Right atrium auricular region (tissue), 2 donors: ENCODE results near the gene HCN2. TPM values are rescaled to one million over a fixed set of nuclear protein-coding genes. Genes with fewer than 3 reads are reported as not detected.

Experiments used
- DNase-seq: peaks from one replicate; pipeline ENCODE4 v3.0.0-alpha.2; 2019; ENCODE audit warnings: low spot score
- H3K27ac ChIP-seq, 2 donors: fragments of 200-600 bp; sonication (generic); 1 replicate in 1 of 2; 2 replicates in 1 of 2; pipeline ENCODE4 v1.5.1; 2016 to 2019
- H3K27me3 ChIP-seq, 2 donors: fragments of 200-600 bp; sonication (generic); one replicate each; pipeline versions ENCODE4 v1.5.1 to v1.6.0; 2017 to 2019
- H3K36me3 ChIP-seq: fragments of 200-600 bp; sonication (generic); one replicate; pipeline ENCODE4 v1.5.1; 2016
- H3K4me1 ChIP-seq, 2 donors: fragments of 200-600 bp; sonication (generic); one replicate each; pipeline versions ENCODE4 v1.5.1 to v1.6.0; 2017 to 2019
- H3K4me3 ChIP-seq, 2 donors: fragments of 200-600 bp; sonication (generic); 1 replicate in 1 of 2; 2 replicates in 1 of 2; pipeline ENCODE4 v1.5.1; 2017 to 2019; ENCODE audit warnings: mild to moderate bottlenecking in 1 of 2, moderate library complexity in 1 of 2
- H3K9me3 ChIP-seq, 2 donors: fragments of 200-600 bp; sonication (generic); one replicate each; pipeline ENCODE4 v1.5.1; 2019
- CTCF ChIP-seq, 2 donors: fragments of 200-600 bp; sonication (generic); IDR thresholded peaks; one replicate each; pipeline ENCODE4 v1.5.1; 2019; ENCODE audit warnings: antibody characterized with exemption in 2 of 2
- total RNA-seq, 2 donors: library from RNA; depleted of rRNA; stranded (reverse); fragments of >200 nt; gene quantifications; one replicate each; pipeline ENCODE4 v1.1.0, GENCODE V29; 2016

Gene HCN2
- total RNA-seq, 2 donors from 2014 or later = 1.4 to 11.1 TPM

GRCh38 chr19:591099-591958 is 1.6 kb downstream of the HCN2 start:
- H3K27ac ChIP-seq = no peak overlapping the region
- H3K4me1 ChIP-seq = peaks cover 0 to 23% of the 10 kb centered on the region in 2 donors
- peaks cover 0 to 26% of the 10 kb centered on the region in 2 donors for H3K27me3 ChIP-seq
- peak overlapping the region in 1 of 2 donors; percentile 40 for H3K4me3 ChIP-seq
- H3K36me3 ChIP-seq = no peaks in the 10 kb centered on the region
- no peak for DNase-seq
- no peak for TF ChIP-seq CTCF (IDR thresholded peaks at IDR 0.05)
- no peaks in the 10 kb centered on the region for H3K9me3 ChIP-seq

- no peak overlapping the region for H3K27ac ChIP-seq
- peaks cover 0 to 23% of the 10 kb centered on the region in 2 donors for H3K4me1 ChIP-seq
- peaks cover 0 to 26% of the 10 kb centered on the region in 2 donors for H3K27me3 ChIP-seq
- DNase-seq = no peak
- no peak for TF ChIP-seq CTCF (IDR thresholded peaks at IDR 0.05)
- H3K4me3 ChIP-seq = no peak overlapping the region
- no peaks in the 10 kb centered on the region for H3K36me3 ChIP-seq
- no peaks in the 10 kb centered on the region for H3K9me3 ChIP-seq
These were observed 2.4 kb downstream of the HCN2 start for GRCh38 chr19:592101-592500.

- H3K4me1 ChIP-seq = peaks cover 0 to 21% of the 10 kb centered on the region in 2 donors
- no peaks in the 10 kb centered on the region for H3K9me3 ChIP-seq
- H3K27ac ChIP-seq = no peak overlapping the region
- TF ChIP-seq CTCF (IDR thresholded peaks at IDR 0.05) = no peak
- DNase-seq = no peak
- H3K4me3 ChIP-seq = no peak overlapping the region
- H3K27me3 ChIP-seq = peaks cover 0 to 26% of the 10 kb centered on the region in 2 donors
- H3K36me3 ChIP-seq = no peaks in the 10 kb centered on the region
These were observed 3.4 kb downstream of the HCN2 start for GRCh38 chr19:593055-593454.

GRCh38 chr19:593505-593904 is 3.8 kb downstream of the HCN2 start:
- no peak for DNase-seq
- H3K27me3 ChIP-seq = peaks cover 0 to 24% of the 10 kb centered on the region in 2 donors

GRCh38 chr19:594265-594870 is 4.7 kb downstream of the HCN2 start:
- Histone ChIP-seq H3K36me3 (no peaks in the 10 kb centered on the region), H3K4me1 (peaks cover 0 to 8% of the 10 kb centered on the region in 2 donors), H3K27ac (no peak overlapping the region), H3K4me3 (no peak overlapping the region), H3K9me3 (no peaks in the 10 kb centered on the region), H3K27me3 (peaks cover 0 to 15% of the 10 kb centered on the region in 2 donors)
- no peak for DNase-seq
- TF ChIP-seq CTCF (IDR thresholded peaks at IDR 0.05) = no peak

More at GRCh38 chr19:593505-593904, 3.8 kb downstream of the HCN2 start:
- Histone ChIP-seq H3K4me3 (no peak overlapping the region), H3K36me3 (no peaks in the 10 kb centered on the region), H3K27ac (no peak overlapping the region), H3K4me1 (peaks cover 0 to 17% of the 10 kb centered on the region in 2 donors), H3K9me3 (no peaks in the 10 kb centered on the region)
- no peak for TF ChIP-seq CTCF (IDR thresholded peaks at IDR 0.05)
